Calu3 (cell line): ENCODE results near the gene FBXW2. TPM values are rescaled to one million over a fixed set of nuclear protein-coding genes. Genes with fewer than 3 reads are reported as not detected.

Experiments
- BruUV-seq: library from RNA; stranded (reverse); fragments of 400-500 nt; replicated peaks from 2 replicates; lab custom pipeline; 2021; lab: Mats Ljungman, UMichigan
- CTCF ChIA-PET: fragments of 300-600 bp; sonication (Branson Sonifier 250); formaldehyde crosslinking; loops from one replicate; lab custom pipeline; 2022; ENCODE audit warnings: antibody characterized with exemption; lab: Charles Lee
- DNase-seq: peaks from one replicate; pipeline ENCODE4 v3.0.0; 2022
- H3K27ac Mint-ChIP-seq: one replicate; pipeline ENCODE4 v1.8.0; 2022; ENCODE audit warnings: mixed read lengths; ENCODE audit not compliant: unreplicated experiment
- H3K27me3 Mint-ChIP-seq: one replicate; pipeline ENCODE4 v1.8.0; 2022; ENCODE audit warnings: mixed read lengths; ENCODE audit not compliant: unreplicated experiment
- H3K36me3 Mint-ChIP-seq: one replicate; pipeline ENCODE4 v1.8.0; 2022; ENCODE audit warnings: mild to moderate bottlenecking, moderate library complexity, mixed read lengths; ENCODE audit not compliant: insufficient read depth, unreplicated experiment
- H3K4me1 Mint-ChIP-seq: one replicate; pipeline ENCODE4 v1.8.0; 2022; ENCODE audit warnings: mild to moderate bottlenecking, low read depth, mixed read lengths; ENCODE audit not compliant: unreplicated experiment
- H3K4me3 Mint-ChIP-seq: one replicate; pipeline ENCODE4 v1.8.0; 2022; ENCODE audit warnings: mild to moderate bottlenecking, low read depth, moderate library complexity, mixed read lengths; ENCODE audit not compliant: unreplicated experiment
- H3K9me3 Mint-ChIP-seq: one replicate; pipeline ENCODE4 v1.8.0; 2022; ENCODE audit warnings: low read depth, mixed read lengths; ENCODE audit not compliant: unreplicated experiment
- intact Hi-C: fragments of 100-400 bp; cut with micrococcal nuclease; formaldehyde crosslinking; loops from one replicate; pipeline ENCODE4 v1.10.0; 2022; ENCODE audit not compliant: unreplicated experiment
- total RNA-seq: library from RNA; stranded (reverse); gene quantifications from 2 replicates; pipeline ENCODE4 v1.2.3, GENCODE V29; 2022
- TF ChIP-seq, protein P1 (sequence below): fragments of 200-600 bp; IDR thresholded peaks from one replicate; pipeline ENCODE4 v1.8.0; 2022; ENCODE audit warnings: antibody characterized with exemption; ENCODE audit not compliant: unreplicated experiment

FBXW2 gene
- total RNA-seq, 1 experiment from 2014 or later, result 44.8 TPM

DNA sequence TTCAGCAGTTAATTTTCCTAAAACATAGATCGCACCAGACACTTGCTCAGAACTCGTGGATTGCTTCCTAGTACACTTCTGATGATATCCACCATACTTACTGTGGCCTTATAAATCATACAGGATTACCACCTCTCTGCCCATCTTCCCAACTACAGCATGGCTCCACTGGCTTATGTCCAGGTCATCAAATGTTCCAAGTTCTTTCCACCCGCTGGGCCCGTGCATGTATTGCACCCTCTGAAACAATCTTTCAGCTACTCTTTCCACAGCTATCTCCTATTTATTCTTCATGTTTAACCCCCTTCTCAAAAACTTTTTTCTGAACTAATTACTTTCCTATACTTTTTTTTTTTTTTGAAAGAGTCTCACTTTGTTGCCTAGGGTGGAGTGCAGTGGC is 18.5 kb downstream of the FBXW2 start:
- Mint-ChIP-seq H3K4me3 (no peak overlapping the region), H3K27ac (no peak overlapping the region), H3K4me1 (no peaks in the 10 kb centered on the region), H3K9me3 (no peaks in the 10 kb centered on the region), H3K36me3 (peaks cover 20% of the 10 kb centered on the region), H3K27me3 (no peaks in the 10 kb centered on the region)
- CTCF ChIA-PET, result no interaction called here
- BruUV-seq, result no TSS peak
- TF ChIP-seq, protein P1, sequence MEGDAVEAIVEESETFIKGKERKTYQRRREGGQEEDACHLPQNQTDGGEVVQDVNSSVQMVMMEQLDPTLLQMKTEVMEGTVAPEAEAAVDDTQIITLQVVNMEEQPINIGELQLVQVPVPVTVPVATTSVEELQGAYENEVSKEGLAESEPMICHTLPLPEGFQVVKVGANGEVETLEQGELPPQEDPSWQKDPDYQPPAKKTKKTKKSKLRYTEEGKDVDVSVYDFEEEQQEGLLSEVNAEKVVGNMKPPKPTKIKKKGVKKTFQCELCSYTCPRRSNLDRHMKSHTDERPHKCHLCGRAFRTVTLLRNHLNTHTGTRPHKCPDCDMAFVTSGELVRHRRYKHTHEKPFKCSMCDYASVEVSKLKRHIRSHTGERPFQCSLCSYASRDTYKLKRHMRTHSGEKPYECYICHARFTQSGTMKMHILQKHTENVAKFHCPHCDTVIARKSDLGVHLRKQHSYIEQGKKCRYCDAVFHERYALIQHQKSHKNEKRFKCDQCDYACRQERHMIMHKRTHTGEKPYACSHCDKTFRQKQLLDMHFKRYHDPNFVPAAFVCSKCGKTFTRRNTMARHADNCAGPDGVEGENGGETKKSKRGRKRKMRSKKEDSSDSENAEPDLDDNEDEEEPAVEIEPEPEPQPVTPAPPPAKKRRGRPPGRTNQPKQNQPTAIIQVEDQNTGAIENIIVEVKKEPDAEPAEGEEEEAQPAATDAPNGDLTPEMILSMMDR, result no peak
- intact Hi-C loops, result no loop called here
- DNase-seq, result no peak

DNA sequence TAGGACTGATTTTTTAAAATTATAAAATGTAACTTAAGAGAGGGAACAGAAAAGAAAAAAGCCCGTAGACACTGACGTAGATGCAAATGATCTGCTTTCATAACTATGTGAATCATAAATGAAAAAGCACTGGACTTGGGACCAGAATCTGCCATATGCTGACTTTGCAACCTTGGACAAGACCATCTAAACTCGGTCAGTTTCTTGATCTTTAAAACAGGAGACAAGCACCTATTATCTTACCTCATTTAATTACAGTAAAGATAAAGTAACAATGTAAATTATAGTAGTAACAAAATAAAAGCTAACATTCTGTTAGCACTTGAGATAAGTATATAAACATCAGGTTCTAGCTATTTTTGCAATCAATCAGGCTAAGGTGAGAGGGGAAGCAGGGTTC is 20.0 kb downstream of the FBXW2 start:
- CTCF ChIA-PET, result interaction anchor here (0.6 kb wide), 1 partner anchor 53 kb away, joined by 6 read pairs; no protein-coding TSS in a partner anchor
- Mint-ChIP-seq H3K9me3 (no peaks in the 10 kb centered on the region), H3K4me3 (no peak overlapping the region), H3K27me3 (no peaks in the 10 kb centered on the region), H3K27ac (no peak overlapping the region), H3K4me1 (peaks cover 2% of the 10 kb centered on the region), H3K36me3 (peaks cover 16% of the 10 kb centered on the region)
- intact Hi-C loops, result no loop called here
- TF ChIP-seq, protein P1, result no peak
- BruUV-seq, result no TSS peak
- no peak for DNase-seq

DNA sequence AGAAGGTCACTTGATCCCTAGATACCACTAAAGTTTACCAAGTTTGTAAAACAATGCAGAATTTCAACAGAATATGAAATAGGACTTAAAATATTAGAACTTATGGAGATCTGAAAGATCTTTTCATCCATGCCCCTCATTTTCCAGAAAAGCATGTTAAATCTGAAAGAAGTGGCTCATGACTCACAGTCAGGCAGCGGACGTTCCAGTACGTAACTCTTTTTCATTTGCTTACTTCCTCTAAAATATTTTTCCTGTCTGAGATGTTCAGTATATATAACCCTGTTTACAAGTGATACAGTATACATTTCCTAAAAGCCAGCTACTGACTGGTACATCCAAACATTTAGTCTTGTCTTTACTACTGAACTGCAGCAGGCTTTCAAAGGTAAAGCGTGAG is 22.3 kb downstream of the FBXW2 start:
- no peaks in the 10 kb centered on the region for H3K9me3 Mint-ChIP-seq
- TF ChIP-seq, protein P1, result no peak
- peaks cover 12% of the 10 kb centered on the region for H3K4me1 Mint-ChIP-seq
- no peaks in the 10 kb centered on the region for H3K27me3 Mint-ChIP-seq
- no peak for DNase-seq
- H3K36me3 Mint-ChIP-seq, result peaks cover 14% of the 10 kb centered on the region
- intact Hi-C loops, result no loop called here
- CTCF ChIA-PET, result interaction anchor here (0.8 kb wide), 1 partner anchor 149 kb away, joined by 3 read pairs; no protein-coding TSS in a partner anchor
- no peak overlapping the region for H3K27ac Mint-ChIP-seq
- H3K4me3 Mint-ChIP-seq, result no peak overlapping the region
- no TSS peak for BruUV-seq

DNA sequence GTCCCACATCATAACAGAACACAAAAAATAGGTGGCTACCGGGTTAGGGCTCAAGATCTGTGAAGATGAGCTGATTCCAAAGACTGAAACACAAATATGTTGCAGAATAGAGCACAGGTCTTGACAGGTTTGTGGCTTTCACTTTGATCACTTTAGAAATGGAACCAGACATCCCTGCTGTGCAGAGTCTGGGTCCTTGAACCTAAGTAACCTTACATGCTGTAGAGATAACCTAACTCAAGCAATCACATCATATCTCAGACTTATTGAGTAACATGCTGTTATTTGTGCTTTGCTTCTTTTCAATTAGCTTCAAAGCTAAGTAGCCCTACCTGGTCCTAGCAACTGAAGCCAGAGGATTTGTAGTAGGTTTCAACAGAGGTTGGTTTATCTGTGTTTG is 24.3 kb downstream of the FBXW2 start:
- H3K4me3 Mint-ChIP-seq, result no peak overlapping the region
- peaks cover 12% of the 10 kb centered on the region for H3K36me3 Mint-ChIP-seq
- TF ChIP-seq, protein P1, result no peak
- CTCF ChIA-PET, result no interaction called here
- BruUV-seq, result no TSS peak
- no peak overlapping the region for H3K27ac Mint-ChIP-seq
- no peaks in the 10 kb centered on the region for H3K27me3 Mint-ChIP-seq
- no peaks in the 10 kb centered on the region for H3K9me3 Mint-ChIP-seq
- no peak for DNase-seq
- H3K4me1 Mint-ChIP-seq, result peaks cover 12% of the 10 kb centered on the region
- intact Hi-C loops, result no loop called here
